ENCODE measurements around the gene DCST2. TPM values are rescaled to one million over a fixed set of nuclear protein-coding genes. Genes with fewer than 3 reads are reported as not detected.
A peak's percentile ranks its signal among the peaks of the same experiment; 100 is the strongest.

The DCST2 gene
- total RNA-seq, 4 donors from 2014 or later, result not detected

- H3K36me3 ChIP-seq, result no peaks in the 10 kb centered on the region
- in situ Hi-C loops (cut with MboI; ENCODE audit: low sequenced_read_pairs in 4 of 4) (no loop called here), intact Hi-C loops (cut with DNase I; ENCODE audit: low total_unique reads) (loop anchor here (5.0 to 10.0 kb wide), 5 partner anchors 133 to 1491 kb away; partner anchors contain the start of genes SLC50A1 and UBE2Q1)
- H3K27me3 ChIP-seq, result no peaks in the 10 kb centered on the region
- H3K27ac ChIP-seq, result peak overlapping the region; percentile 95 to 99 (median 98)
- DNase-seq (peak; percentile 87 to 88), ATAC-seq (peak; percentile 14 to 22)
- peak overlapping the region; percentile 94 to 99 (median 96) for H3K4me3 ChIP-seq
- H3K9me3 ChIP-seq, result no peaks in the 10 kb centered on the region
- TF ChIP-seq POLR2A (IDR thresholded peaks at IDR 0.05), result peak; percentile 44 to 62
- TF ChIP-seq, protein P1, sequence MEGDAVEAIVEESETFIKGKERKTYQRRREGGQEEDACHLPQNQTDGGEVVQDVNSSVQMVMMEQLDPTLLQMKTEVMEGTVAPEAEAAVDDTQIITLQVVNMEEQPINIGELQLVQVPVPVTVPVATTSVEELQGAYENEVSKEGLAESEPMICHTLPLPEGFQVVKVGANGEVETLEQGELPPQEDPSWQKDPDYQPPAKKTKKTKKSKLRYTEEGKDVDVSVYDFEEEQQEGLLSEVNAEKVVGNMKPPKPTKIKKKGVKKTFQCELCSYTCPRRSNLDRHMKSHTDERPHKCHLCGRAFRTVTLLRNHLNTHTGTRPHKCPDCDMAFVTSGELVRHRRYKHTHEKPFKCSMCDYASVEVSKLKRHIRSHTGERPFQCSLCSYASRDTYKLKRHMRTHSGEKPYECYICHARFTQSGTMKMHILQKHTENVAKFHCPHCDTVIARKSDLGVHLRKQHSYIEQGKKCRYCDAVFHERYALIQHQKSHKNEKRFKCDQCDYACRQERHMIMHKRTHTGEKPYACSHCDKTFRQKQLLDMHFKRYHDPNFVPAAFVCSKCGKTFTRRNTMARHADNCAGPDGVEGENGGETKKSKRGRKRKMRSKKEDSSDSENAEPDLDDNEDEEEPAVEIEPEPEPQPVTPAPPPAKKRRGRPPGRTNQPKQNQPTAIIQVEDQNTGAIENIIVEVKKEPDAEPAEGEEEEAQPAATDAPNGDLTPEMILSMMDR (IDR thresholded peaks at IDR 0.05 in 4 of 5, conservative IDR thresholded peaks at IDR 0.05 in 1 of 5), result no peak
- H3K4me1 ChIP-seq, result peaks cover 44 to 64% of the 10 kb centered on the region in 2 donors
Measured at GRCh38 chr1:155003766-155004351, 29.7 kb downstream of the DCST2 start.

GRCh38 chr1:155003227-155003765 lies 30.3 kb downstream of the DCST2 start:
- H3K36me3 ChIP-seq, result no peaks in the 10 kb centered on the region
- intact Hi-C loops (cut with DNase I; ENCODE audit: low total_unique reads), result loop anchor here (5.0 to 10.0 kb wide), 5 partner anchors 134 to 1492 kb away; partner anchors contain the start of genes SLC50A1 and UBE2Q1
- no peak for DNase-seq
- peak overlapping the region; percentile 94 to 99 (median 96) for H3K4me3 ChIP-seq
- no peak for TF ChIP-seq POLR2A (IDR thresholded peaks at IDR 0.05)
- TF ChIP-seq, protein P1 (IDR thresholded peaks at IDR 0.05 in 4 of 5, conservative IDR thresholded peaks at IDR 0.05 in 1 of 5), result no peak
- no peaks in the 10 kb centered on the region for H3K9me3 ChIP-seq
- no peaks in the 10 kb centered on the region for H3K27me3 ChIP-seq
- in situ Hi-C loops (cut with MboI; ENCODE audit: low sequenced_read_pairs in 4 of 4), result no loop called here
- peaks cover 46 to 63% of the 10 kb centered on the region in 2 donors for H3K4me1 ChIP-seq
- H3K27ac ChIP-seq, result peak overlapping the region; percentile 95 to 99 (median 98)
- ATAC-seq, result no peak

- Histone ChIP-seq H3K4me1 (peaks cover 41 to 60% of the 10 kb centered on the region in 2 donors), H3K27ac (peak within 1 kb of the TSS; percentile 95 to 99 (median 98)), H3K27me3 (no peaks in the 10 kb centered on the region), H3K9me3 (no peaks in the 10 kb centered on the region), H3K36me3 (no peaks in the 10 kb centered on the region), H3K4me3 (peak within 1 kb of the TSS; percentile 94 to 99 (median 96))
- peak in 1 of 2 donors; percentile 54 for DNase-seq
- intact Hi-C loops (cut with DNase I; ENCODE audit: low total_unique reads) (loop anchor here (1.0 to 10.0 kb wide), 6 partner anchors 15 to 1492 kb away; partner anchors contain the start of genes SLC50A1 and UBE2Q1), in situ Hi-C loops (cut with MboI; ENCODE audit: low sequenced_read_pairs in 4 of 4) (no loop called here)
- peak; percentile 2 to 14 for ATAC-seq
- TF ChIP-seq, protein P1 (IDR thresholded peaks at IDR 0.05 in 4 of 5, conservative IDR thresholded peaks at IDR 0.05 in 1 of 5), result no peak
- peak in 1 of 2 donors; percentile 12 for TF ChIP-seq POLR2A (IDR thresholded peaks at IDR 0.05)
Measured at GRCh38 chr1:155002464-155003226, 30.9 kb downstream of the DCST2 start, which contains the start of gene ZBTB7B. ZBTB7B (plus strand) TSS chr1:155002802; CDS start chr1:155014661, 11,859 bp downstream.

- TF ChIP-seq, protein P1 (IDR thresholded peaks at IDR 0.05 in 4 of 5, conservative IDR thresholded peaks at IDR 0.05 in 1 of 5), result peak in 2 of 5 experiments; percentile 13 to 55
- TF ChIP-seq POLR2A (IDR thresholded peaks at IDR 0.05), result peak; percentile 90 to 92
- H3K36me3 ChIP-seq, result no peaks in the 10 kb centered on the region
- peak overlapping the region; percentile 95 to 99 (median 98) for H3K27ac ChIP-seq
- intact Hi-C loops (cut with DNase I; ENCODE audit: low total_unique reads), result loop anchor here (1.0 to 10.0 kb wide), 8 partner anchors 15 to 1493 kb away; partner anchors contain the start of genes FLAD1, PMVK, SLC50A1 and UBE2Q1
- H3K4me1 ChIP-seq, result peaks cover 34 to 52% of the 10 kb centered on the region in 2 donors
- in situ Hi-C loops (cut with MboI; ENCODE audit: low sequenced_read_pairs in 4 of 4), result no loop called here
- peak; percentile 100 for DNase-seq
- H3K27me3 ChIP-seq, result no peaks in the 10 kb centered on the region
- ATAC-seq, result peak; percentile 45 to 54
- H3K9me3 ChIP-seq, result no peaks in the 10 kb centered on the region
- peak overlapping the region; percentile 83 to 99 (median 94) for H3K4me3 ChIP-seq
Measured at GRCh38 chr1:155001675-155002463, 31.7 kb downstream of the DCST2 start.
